HepG2 (cell line): ENCODE data around the gene RGS19. TPM values are rescaled to one million over a fixed set of nuclear protein-coding genes. Genes with fewer than 3 reads are reported as not detected.

Experiments
- CCAR2 ChIP-seq: fragments of 200-400 bp; formaldehyde crosslinking; optimal IDR thresholded peaks from 2 replicates; pipeline ENCODE3; 2018; ENCODE audit warnings: low read depth, mild to moderate bottlenecking, low read length, moderate library complexity
- DNMT1 ChIP-seq: sonication (generic); formaldehyde crosslinking; IDR thresholded peaks from 2 replicates; pipeline ENCODE4 v1.5.1; 2020; ENCODE audit warnings: mild to moderate bottlenecking, missing genetic modification reagents
- FOXA3 ChIP-seq: IDR thresholded peaks from 2 replicates; pipeline ENCODE4 v1.6.1; 2016; ENCODE audit warnings: missing genetic modification reagents, missing compliant biosample characterization
- HMGA1 ChIP-seq: sonication (generic); formaldehyde crosslinking; conservative IDR thresholded peaks from 2 replicates; pipeline ENCODE4 v1.4.0; 2020; ENCODE audit warnings: missing genetic modification reagents
- PAF1 ChIP-seq: IDR thresholded peaks from 2 replicates; pipeline ENCODE4 v1.6.1; 2016; ENCODE audit warnings: missing genetic modification reagents, missing compliant biosample characterization
- POLR2AphosphoS2 ChIP-seq: IDR thresholded peaks from 2 replicates; pipeline ENCODE4 v1.6.1; 2011; ENCODE audit warnings: low read depth, low read length, improper control_type of control experiment
- RNF2 ChIP-seq: fragments of 450-650 bp; conservative IDR thresholded peaks from 2 replicates; pipeline ENCODE4 v1.6.1; 2016; ENCODE audit warnings: low read depth
- SP1 ChIP-seq, 2 experiments: fragments of 450-650 bp in 1 of 2; sonication (generic) in 1 of 2; formaldehyde crosslinking in 1 of 2; IDR thresholded peaks; 2 replicates each; pipeline versions ENCODE4 v1.4.0 to v1.6.1; 2016 to 2020; ENCODE audit warnings: missing genetic modification reagents in 1 of 2
- ZFP36L2 ChIP-seq: sonication (generic); formaldehyde crosslinking; IDR thresholded peaks from 2 replicates; pipeline ENCODE4 v1.4.0; 2020; ENCODE audit warnings: missing genetic modification reagents
- ZNF17 ChIP-seq: sonication (generic); formaldehyde crosslinking; IDR thresholded peaks from 2 replicates; pipeline ENCODE4 v1.5.0; 2020; ENCODE audit warnings: mild to moderate bottlenecking, missing genetic modification reagents
- ZNF225 ChIP-seq: sonication (generic); formaldehyde crosslinking; IDR thresholded peaks from 2 replicates; pipeline ENCODE4 v1.4.0; 2020; ENCODE audit warnings: mild to moderate bottlenecking, missing genetic modification reagents
- ZNF546 ChIP-seq: sonication (generic); formaldehyde crosslinking; conservative IDR thresholded peaks from 2 replicates; pipeline ENCODE4 v1.8.1; 2023; ENCODE audit warnings: mild to moderate bottlenecking, missing genetic modification reagents
- ZNF746 ChIP-seq: sonication (generic); formaldehyde crosslinking; IDR thresholded peaks from 2 replicates; pipeline ENCODE4 v1.8.0; 2022; ENCODE audit warnings: mild to moderate bottlenecking, missing genetic modification reagents
- ZNF782 ChIP-seq: sonication (generic); formaldehyde crosslinking; IDR thresholded peaks from 2 replicates; pipeline ENCODE4 v1.4.0; 2020; ENCODE audit warnings: missing genetic modification reagents, mild to moderate bottlenecking, borderline replicate concordance
- ZSCAN21 ChIP-seq: sonication (generic); formaldehyde crosslinking; IDR thresholded peaks from 2 replicates; pipeline ENCODE4 v1.8.0; 2022; ENCODE audit warnings: mild to moderate bottlenecking, missing genetic modification reagents, moderate library complexity, borderline replicate concordance
- polyA plus RNA-seq, 8 experiments: library from polyadenylated mRNA; depleted of rRNA in 3 of 8; stranded (reverse) in 7 of 8; unstranded in 1 of 8; fragments of >200 nt; fragmentation: Illumina TruSeq in 4 of 8; extraction: Trizol in 4 of 8; gene quantifications; 2 replicates each; pipeline versions ENCODE4 v1.2.1 to v1.2.3, GENCODE V29; 2011 to 2016; ENCODE audit warnings: low read depth in 4 of 8, missing spikeins in 1 of 8, mixed read lengths in 1 of 8; ENCODE audit not compliant: insufficient read depth in 1 of 8
- total RNA-seq, 5 experiments: library from RNA; depleted of rRNA; stranded (reverse); fragments of >200 nt; fragmentation: Illumina TruSeq; extraction: Trizol; gene quantifications; 2 replicates each; pipeline ENCODE4 v1.2.3, GENCODE V29; 2016; ENCODE audit warnings: low read depth in 1 of 5
- TF ChIP-seq, protein P1 (sequence below): fragments of 450-650 bp; IDR thresholded peaks from 2 replicates; pipeline ENCODE4 v1.6.1; 2017
- TF ChIP-seq, protein P2 (sequence below): sonication (generic); formaldehyde crosslinking; IDR thresholded peaks from 2 replicates; pipeline ENCODE4 v1.4.0; 2020; ENCODE audit warnings: mild to moderate bottlenecking, missing genetic modification reagents, borderline replicate concordance
- TF ChIP-seq, protein P3 (sequence below): sonication (generic); formaldehyde crosslinking; IDR thresholded peaks from 2 replicates; pipeline ENCODE4 v1.5.1; 2020; ENCODE audit warnings: missing genetic modification reagents, mild to moderate bottlenecking, borderline replicate concordance
- TF ChIP-seq, protein P4 (sequence below): IDR thresholded peaks from 2 replicates; pipeline ENCODE4 v1.6.1; 2018; ENCODE audit warnings: missing genetic modification reagents
- TF ChIP-seq, protein P5 (sequence below): sonication (generic); formaldehyde crosslinking; IDR thresholded peaks from 2 replicates; pipeline ENCODE4 v1.4.0; 2020; ENCODE audit warnings: low read depth, mild to moderate bottlenecking, missing genetic modification reagents

RGS19 gene
- total and polyA plus RNA-seq, 2 of the 13 experiments (the other 11 are each of a cell fraction or from before 2014, with no cell fraction given) = 10.7 to 11.9 TPM

DNA sequence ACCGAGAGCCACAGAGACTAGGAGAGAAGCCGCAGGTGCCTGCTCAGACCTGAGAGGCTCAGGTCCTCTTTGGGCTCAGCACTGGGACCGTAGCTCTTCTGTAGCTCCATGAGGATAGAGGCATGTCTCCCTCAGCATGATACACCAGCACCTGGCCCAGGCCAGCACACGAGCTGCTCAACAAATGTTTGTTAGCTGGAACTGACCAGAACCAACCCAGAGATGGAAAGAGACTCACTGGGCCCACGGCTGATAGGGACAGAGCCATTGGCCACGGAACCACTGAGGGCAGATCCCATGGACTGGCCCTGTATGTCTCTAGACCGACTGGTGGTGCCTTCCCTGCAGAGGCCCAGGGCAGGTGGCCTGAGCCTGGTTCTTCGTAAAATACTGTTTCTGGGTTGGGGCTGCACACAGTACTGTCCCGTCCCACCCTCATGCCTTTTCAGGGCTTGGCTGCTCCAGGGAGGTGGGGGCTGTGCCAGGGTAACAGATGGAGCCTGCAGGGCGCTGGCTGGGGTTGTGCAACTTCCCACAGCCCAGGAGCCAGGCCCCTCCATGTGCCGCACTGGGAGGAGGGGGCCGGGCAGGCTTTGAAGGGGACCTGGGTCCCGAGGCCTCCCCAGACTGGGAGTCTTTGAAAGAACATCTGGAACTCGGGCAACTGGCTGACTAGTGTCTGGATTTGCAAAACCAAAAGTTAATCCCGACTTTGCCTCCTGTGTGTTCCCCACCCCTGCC lies 38.1 kb downstream of the RGS19 start (continued):
- TF ChIP-seq, protein P1, sequence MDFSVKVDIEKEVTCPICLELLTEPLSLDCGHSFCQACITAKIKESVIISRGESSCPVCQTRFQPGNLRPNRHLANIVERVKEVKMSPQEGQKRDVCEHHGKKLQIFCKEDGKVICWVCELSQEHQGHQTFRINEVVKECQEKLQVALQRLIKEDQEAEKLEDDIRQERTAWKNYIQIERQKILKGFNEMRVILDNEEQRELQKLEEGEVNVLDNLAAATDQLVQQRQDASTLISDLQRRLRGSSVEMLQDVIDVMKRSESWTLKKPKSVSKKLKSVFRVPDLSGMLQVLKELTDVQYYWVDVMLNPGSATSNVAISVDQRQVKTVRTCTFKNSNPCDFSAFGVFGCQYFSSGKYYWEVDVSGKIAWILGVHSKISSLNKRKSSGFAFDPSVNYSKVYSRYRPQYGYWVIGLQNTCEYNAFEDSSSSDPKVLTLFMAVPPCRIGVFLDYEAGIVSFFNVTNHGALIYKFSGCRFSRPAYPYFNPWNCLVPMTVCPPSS = no peak
- TF ChIP-seq CCAR2 = no peak
- TF ChIP-seq, protein P2, sequence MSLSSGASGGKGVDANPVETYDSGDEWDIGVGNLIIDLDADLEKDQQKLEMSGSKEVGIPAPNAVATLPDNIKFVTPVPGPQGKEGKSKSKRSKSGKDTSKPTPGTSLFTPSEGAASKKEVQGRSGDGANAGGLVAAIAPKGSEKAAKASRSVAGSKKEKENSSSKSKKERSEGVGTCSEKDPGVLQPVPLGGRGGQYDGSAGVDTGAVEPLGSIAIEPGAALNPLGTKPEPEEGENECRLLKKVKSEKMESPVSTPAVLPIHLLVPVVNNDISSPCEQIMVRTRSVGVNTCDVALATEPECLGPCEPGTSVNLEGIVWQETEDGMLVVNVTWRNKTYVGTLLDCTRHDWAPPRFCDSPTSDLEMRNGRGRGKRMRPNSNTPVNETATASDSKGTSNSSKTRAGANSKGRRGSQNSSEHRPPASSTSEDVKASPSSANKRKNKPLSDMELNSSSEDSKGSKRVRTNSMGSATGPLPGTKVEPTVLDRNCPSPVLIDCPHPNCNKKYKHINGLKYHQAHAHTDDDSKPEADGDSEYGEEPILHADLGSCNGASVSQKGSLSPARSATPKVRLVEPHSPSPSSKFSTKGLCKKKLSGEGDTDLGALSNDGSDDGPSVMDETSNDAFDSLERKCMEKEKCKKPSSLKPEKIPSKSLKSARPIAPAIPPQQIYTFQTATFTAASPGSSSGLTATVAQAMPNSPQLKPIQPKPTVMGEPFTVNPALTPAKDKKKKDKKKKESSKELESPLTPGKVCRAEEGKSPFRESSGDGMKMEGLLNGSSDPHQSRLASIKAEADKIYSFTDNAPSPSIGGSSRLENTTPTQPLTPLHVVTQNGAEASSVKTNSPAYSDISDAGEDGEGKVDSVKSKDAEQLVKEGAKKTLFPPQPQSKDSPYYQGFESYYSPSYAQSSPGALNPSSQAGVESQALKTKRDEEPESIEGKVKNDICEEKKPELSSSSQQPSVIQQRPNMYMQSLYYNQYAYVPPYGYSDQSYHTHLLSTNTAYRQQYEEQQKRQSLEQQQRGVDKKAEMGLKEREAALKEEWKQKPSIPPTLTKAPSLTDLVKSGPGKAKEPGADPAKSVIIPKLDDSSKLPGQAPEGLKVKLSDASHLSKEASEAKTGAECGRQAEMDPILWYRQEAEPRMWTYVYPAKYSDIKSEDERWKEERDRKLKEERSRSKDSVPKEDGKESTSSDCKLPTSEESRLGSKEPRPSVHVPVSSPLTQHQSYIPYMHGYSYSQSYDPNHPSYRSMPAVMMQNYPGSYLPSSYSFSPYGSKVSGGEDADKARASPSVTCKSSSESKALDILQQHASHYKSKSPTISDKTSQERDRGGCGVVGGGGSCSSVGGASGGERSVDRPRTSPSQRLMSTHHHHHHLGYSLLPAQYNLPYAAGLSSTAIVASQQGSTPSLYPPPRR = peak; percentile 81; the same call in 1 of the 2 replicates
- no peak for TF ChIP-seq HMGA1 (CRISPR knock-in tag)
- TF ChIP-seq, protein P3, sequence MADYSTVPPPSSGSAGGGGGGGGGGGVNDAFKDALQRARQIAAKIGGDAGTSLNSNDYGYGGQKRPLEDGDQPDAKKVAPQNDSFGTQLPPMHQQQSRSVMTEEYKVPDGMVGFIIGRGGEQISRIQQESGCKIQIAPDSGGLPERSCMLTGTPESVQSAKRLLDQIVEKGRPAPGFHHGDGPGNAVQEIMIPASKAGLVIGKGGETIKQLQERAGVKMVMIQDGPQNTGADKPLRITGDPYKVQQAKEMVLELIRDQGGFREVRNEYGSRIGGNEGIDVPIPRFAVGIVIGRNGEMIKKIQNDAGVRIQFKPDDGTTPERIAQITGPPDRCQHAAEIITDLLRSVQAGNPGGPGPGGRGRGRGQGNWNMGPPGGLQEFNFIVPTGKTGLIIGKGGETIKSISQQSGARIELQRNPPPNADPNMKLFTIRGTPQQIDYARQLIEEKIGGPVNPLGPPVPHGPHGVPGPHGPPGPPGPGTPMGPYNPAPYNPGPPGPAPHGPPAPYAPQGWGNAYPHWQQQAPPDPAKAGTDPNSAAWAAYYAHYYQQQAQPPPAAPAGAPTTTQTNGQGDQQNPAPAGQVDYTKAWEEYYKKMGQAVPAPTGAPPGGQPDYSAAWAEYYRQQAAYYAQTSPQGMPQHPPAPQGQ = no peak
- no peak for TF ChIP-seq POLR2AphosphoS2
- peak; percentile 67; the same call in 1 of the 2 replicates for TF ChIP-seq ZNF225 (CRISPR knock-in tag)
- TF ChIP-seq RNF2 = no peak
- peak; percentile 47; the same call in 1 of the 2 replicates for TF ChIP-seq FOXA3 (CRISPR knock-in tag)
- TF ChIP-seq ZFP36L2 (CRISPR knock-in tag) = no peak
- TF ChIP-seq, protein P4, sequence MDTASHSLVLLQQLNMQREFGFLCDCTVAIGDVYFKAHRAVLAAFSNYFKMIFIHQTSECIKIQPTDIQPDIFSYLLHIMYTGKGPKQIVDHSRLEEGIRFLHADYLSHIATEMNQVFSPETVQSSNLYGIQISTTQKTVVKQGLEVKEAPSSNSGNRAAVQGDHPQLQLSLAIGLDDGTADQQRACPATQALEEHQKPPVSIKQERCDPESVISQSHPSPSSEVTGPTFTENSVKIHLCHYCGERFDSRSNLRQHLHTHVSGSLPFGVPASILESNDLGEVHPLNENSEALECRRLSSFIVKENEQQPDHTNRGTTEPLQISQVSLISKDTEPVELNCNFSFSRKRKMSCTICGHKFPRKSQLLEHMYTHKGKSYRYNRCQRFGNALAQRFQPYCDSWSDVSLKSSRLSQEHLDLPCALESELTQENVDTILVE = no peak
- no peak for TF ChIP-seq PAF1
- no peak for TF ChIP-seq DNMT1 (CRISPR knock-in tag)
- TF ChIP-seq SP1 (IDR thresholded peaks at IDR 0.05) = no peak
- TF ChIP-seq SP1 (CRISPR knock-in tag; IDR thresholded peaks at IDR 0.05) = no peak
- TF ChIP-seq, protein P5, sequence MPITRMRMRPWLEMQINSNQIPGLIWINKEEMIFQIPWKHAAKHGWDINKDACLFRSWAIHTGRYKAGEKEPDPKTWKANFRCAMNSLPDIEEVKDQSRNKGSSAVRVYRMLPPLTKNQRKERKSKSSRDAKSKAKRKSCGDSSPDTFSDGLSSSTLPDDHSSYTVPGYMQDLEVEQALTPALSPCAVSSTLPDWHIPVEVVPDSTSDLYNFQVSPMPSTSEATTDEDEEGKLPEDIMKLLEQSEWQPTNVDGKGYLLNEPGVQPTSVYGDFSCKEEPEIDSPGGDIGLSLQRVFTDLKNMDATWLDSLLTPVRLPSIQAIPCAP = no peak
- TF ChIP-seq ZNF546 (CRISPR knock-in tag) = no peak; the same call in 1 of the 2 replicates
- no peak for TF ChIP-seq ZNF17 (CRISPR knock-in tag)
- no peak for TF ChIP-seq ZNF746 (CRISPR knock-in tag)
- peak; percentile 87; the same call in 1 of the 2 replicates for TF ChIP-seq ZNF782 (CRISPR knock-in tag)
- TF ChIP-seq ZSCAN21 = 0 out of 2 replicates have a peak, but pooled peaks have one; percentile 13
